WTC11 (cell line): ENCODE data around the gene BRAF. TPM values are rescaled to one million over a fixed set of nuclear protein-coding genes. Genes with fewer than 3 reads are reported as not detected.

Experiments used
- ATAC-seq: fragments of 200-7000 bp; cut with Tn5 transposase; 2 replicates; pipeline ENCODE4 v1.10.0; 2021; ENCODE audit warnings: mild to moderate bottlenecking, moderate library complexity
- CTCF ChIA-PET: fragments of 300-600 bp; sonication (Branson Sonifier 250); formaldehyde crosslinking; loops from one replicate; lab custom pipeline; 2021; ENCODE audit warnings: antibody characterized with exemption; lab: Charles Lee
- POLR2A ChIA-PET: fragments of 350-600 bp; sonication (Branson Sonifier 250); formaldehyde crosslinking; loops from one replicate; lab custom pipeline; 2021; ENCODE audit warnings: antibody characterized with exemption; lab: Charles Lee
- DNase-seq: peaks from one replicate; pipeline ENCODE4 v3.0.0; 2021; ENCODE audit warnings: low spot score
- H3K27ac Mint-ChIP-seq: 2 replicates; pipeline ENCODE4 v1.8.0; 2021; ENCODE audit warnings: mixed read lengths
- H3K27me3 Mint-ChIP-seq: 2 replicates; pipeline ENCODE4 v1.8.0; 2021; ENCODE audit warnings: low read depth, mild to moderate bottlenecking, moderate library complexity, mixed read lengths
- H3K36me3 Mint-ChIP-seq: 2 replicates; pipeline ENCODE4 v1.8.0; 2021; ENCODE audit warnings: mixed read lengths
- H3K4me1 Mint-ChIP-seq: 2 replicates; pipeline ENCODE4 v1.8.0; 2022; ENCODE audit warnings: mixed read lengths
- H3K4me3 Mint-ChIP-seq: 2 replicates; pipeline ENCODE4 v1.8.0; 2021; ENCODE audit warnings: mild to moderate bottlenecking, moderate library complexity, mixed read lengths
- H3K9me3 Mint-ChIP-seq: 2 replicates; pipeline ENCODE4 v1.8.0; 2021; ENCODE audit warnings: mixed read lengths
- AFF4 ChIP-seq: sonication (generic); formaldehyde crosslinking; IDR thresholded peaks from 2 replicates; pipeline ENCODE4 v1.8.1; 2023; ENCODE audit warnings: mild to moderate bottlenecking, missing genetic modification reagents, borderline replicate concordance
- AR ChIP-seq: fragments of 250-450 bp; sonication (Bioruptor Pico); IDR thresholded peaks from 2 replicates; pipeline ENCODE4 v1.9.0; 2021; ENCODE audit warnings: mild to moderate bottlenecking
- CBFB ChIP-seq: sonication (generic); formaldehyde crosslinking; IDR thresholded peaks from 2 replicates; pipeline ENCODE4 v1.8.1; 2022; ENCODE audit warnings: mild to moderate bottlenecking, low read depth, missing genetic modification reagents
- USF1 ChIP-seq: sonication (generic); formaldehyde crosslinking; IDR thresholded peaks from 2 replicates; pipeline ENCODE4 v1.8.0; 2022; ENCODE audit warnings: mild to moderate bottlenecking, missing genetic modification reagents
- ZNF121 ChIP-seq: sonication (generic); formaldehyde crosslinking; IDR thresholded peaks from 2 replicates; pipeline ENCODE4 v1.8.0; 2023; ENCODE audit warnings: missing genetic modification reagents
- ZNF317 ChIP-seq: sonication (generic); formaldehyde crosslinking; IDR thresholded peaks from 2 replicates; pipeline ENCODE4 v1.8.1; 2023; ENCODE audit warnings: low read depth, mild to moderate bottlenecking, moderate library complexity, missing genetic modification reagents, borderline replicate concordance
- ZNF512 ChIP-seq: sonication (generic); formaldehyde crosslinking; IDR thresholded peaks from 2 replicates; pipeline ENCODE4 v1.8.1; 2022; ENCODE audit warnings: missing genetic modification reagents, borderline replicate concordance
- total RNA-seq: library from RNA; stranded (reverse); gene quantifications from 3 replicates; pipeline ENCODE4 v1.2.3, GENCODE V29; 2021

The BRAF gene
- total RNA-seq, 1 experiment from 2014 or later = 29.2 TPM

GRCh38 chr7:140746751-140747150 lies 178.0 kb downstream of the BRAF start:
- H3K36me3 Mint-ChIP-seq = peaks cover 4% of the 10 kb centered on the region

More at GRCh38 chr7:140746751-140747150, 178.0 kb downstream of the BRAF start:
- Mint-ChIP-seq H3K27ac (no peak overlapping the region), H3K9me3 (no peaks in the 10 kb centered on the region), H3K4me1 (peaks cover 5% of the 10 kb centered on the region; the same call in 1 of the 2 replicates), H3K4me3 (no peak overlapping the region), H3K27me3 (no peaks in the 10 kb centered on the region)
- ATAC-seq (no peak), DNase-seq (no peak)
- POLR2A ChIA-PET = interaction anchor here (0.6 to 1.0 kb wide), 3 partner anchors 20 to 474 kb away, joined by 3 to 6 read pairs (median 3); no protein-coding TSS in a partner anchor
- TF ChIP-seq CBFB (CRISPR knock-in tag) (no peak), AR (CRISPR knock-in tag) (no peak), AFF4 (CRISPR knock-in tag) (no peak), USF1 (CRISPR knock-in tag) (no peak), ZNF512 (CRISPR knock-in tag) (no peak), ZNF121 (CRISPR knock-in tag) (0 out of 2 replicates have a peak, but pooled peaks have one; percentile 28), ZNF317 (CRISPR knock-in tag) (no peak)
- CTCF ChIA-PET = interaction anchor here (1.2 kb wide), 1 partner anchor 20 kb away, joined by 3 read pairs; no protein-coding TSS in a partner anchor
